Esophagus (tissue), 2 donors: ENCODE measurements around the gene FOXD4L1. TPM values are rescaled to one million over a fixed set of nuclear protein-coding genes. Genes with fewer than 3 reads are reported as not detected.
"Not testable (repeated sequence)": the region's sequence is repeated elsewhere in the genome, so short reads cannot be mapped to it uniquely, and the experiment has no call there.

Experiments used
- H3K27ac ChIP-seq, 2 donors: one replicate each; pipeline ENCODE4 v1.5.1; 2013; ENCODE audit warnings: low read depth in 2 of 2, mild to moderate bottlenecking in 2 of 2, inconsistent platforms in 1 of 2, low read length in 1 of 2, moderate library complexity in 1 of 2
- H3K27me3 ChIP-seq, 2 donors: one replicate each; pipeline ENCODE4 v1.6.1; 2013; ENCODE audit warnings: low read length in 2 of 2, control low read depth in 1 of 2, mild to moderate bottlenecking in 1 of 2; ENCODE audit not compliant: insufficient read depth in 2 of 2, control insufficient read depth in 1 of 2
- H3K36me3 ChIP-seq, 2 donors: one replicate each; pipeline ENCODE4 v1.6.1; 2013; ENCODE audit warnings: low read length in 1 of 2; ENCODE audit not compliant: control insufficient read depth in 2 of 2, insufficient read depth in 2 of 2
- H3K4me1 ChIP-seq, 2 donors: one replicate each; pipeline ENCODE4 v1.6.1; 2013; ENCODE audit warnings: low read length in 1 of 2; ENCODE audit not compliant: control insufficient read depth in 2 of 2, insufficient read depth in 2 of 2
- H3K4me3 ChIP-seq, 2 donors: one replicate each; pipeline ENCODE4 v1.5.1; 2013; ENCODE audit warnings: low read length in 2 of 2, mild to moderate bottlenecking in 2 of 2, low read depth in 1 of 2, moderate library complexity in 1 of 2
- H3K9me3 ChIP-seq, 2 donors: one replicate each; pipeline ENCODE4 v1.6.1; 2013; ENCODE audit warnings: mild to moderate bottlenecking in 2 of 2, low read depth in 1 of 2, low read length in 1 of 2, moderate library complexity in 1 of 2; ENCODE audit not compliant: control insufficient read depth in 2 of 2, insufficient read depth in 1 of 2
- WGBS, 2 donors: extraction: QIAGEN DNeasy Blood & Tissue Kit; methylation state at CpG; one replicate each; pipeline ENCODE4 v1.1.7; 2013; 5-methylcytosine and 5-hydroxymethylcytosine counted together
- polyA plus RNA-seq, 2 donors: library from polyadenylated mRNA; stranded (reverse); fragments of 200-250 nt; gene quantifications; one replicate each; pipeline ENCODE4 v1.2.3, GENCODE V29; 2013
- donor health status: healthy with polysubstance abuse.
- donor health status: Bipolar disorder and iron deficiency.

FOXD4L1 gene
- polyA plus RNA-seq, 2 donors, result 0.02 to 0.22 TPM

- H3K27me3 ChIP-seq, H3K9me3 ChIP-seq, H3K4me3 ChIP-seq, H3K27ac ChIP-seq, H3K4me1 ChIP-seq, H3K36me3 ChIP-seq: not testable (repeated sequence)
- 70 to 76% methylated on average over 6 of the region's 6 CpGs for WGBS, 2 donors
Measured at GRCh38 chr2:113520837-113521236, 22.4 kb downstream of the FOXD4L1 start.

DNA sequence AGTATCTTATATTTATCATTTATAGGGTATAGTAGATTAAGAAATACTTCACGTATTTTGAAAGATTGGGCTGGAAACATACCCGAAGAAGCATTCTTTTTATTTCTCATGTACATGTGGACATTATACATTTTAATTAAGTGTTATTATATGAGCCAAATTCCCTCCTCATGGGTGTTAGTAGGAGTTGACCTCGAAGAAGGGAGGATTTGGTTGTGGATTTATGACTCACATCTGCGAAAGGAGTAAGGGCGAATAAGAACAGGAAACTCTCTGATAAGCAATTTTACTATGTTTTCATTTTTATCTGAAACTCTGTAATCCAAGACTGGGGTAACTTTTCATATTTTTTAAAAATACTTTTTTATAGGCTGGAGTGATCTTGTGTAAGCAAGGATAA is 23.0 kb downstream of the FOXD4L1 start:
- H3K27ac ChIP-seq, H3K27me3 ChIP-seq, H3K4me1 ChIP-seq, H3K36me3 ChIP-seq, H3K9me3 ChIP-seq, H3K4me3 ChIP-seq: not testable (repeated sequence)
- WGBS, 2 donors, result 59 to 67% methylated on average over 5 of the region's 5 CpGs

DNA sequence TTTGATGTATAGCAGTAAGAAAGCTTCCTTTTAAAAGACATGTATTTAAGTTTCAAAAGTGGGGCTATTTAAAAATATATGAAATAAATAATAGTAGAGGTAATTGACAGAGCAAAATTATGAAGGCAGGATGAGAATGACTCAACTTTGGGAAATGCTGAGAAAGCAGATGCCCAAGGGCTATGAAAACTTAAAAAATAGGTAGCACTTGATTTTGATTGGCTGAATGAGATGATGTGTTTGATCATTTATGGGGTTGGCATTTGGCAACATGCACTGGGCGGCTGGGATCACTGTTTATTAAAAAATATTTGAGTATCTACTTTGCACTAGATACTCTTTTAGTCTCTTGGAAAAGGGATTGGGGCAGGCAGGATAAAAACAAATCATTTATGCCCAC is 26.5 kb downstream of the FOXD4L1 start:
- H3K27me3 ChIP-seq, H3K4me1 ChIP-seq, H3K36me3 ChIP-seq, H3K4me3 ChIP-seq, H3K9me3 ChIP-seq, H3K27ac ChIP-seq: not testable (repeated sequence)
- 38 to 80% methylated on average over 1 of the region's 1 CpG for WGBS, 2 donors

DNA sequence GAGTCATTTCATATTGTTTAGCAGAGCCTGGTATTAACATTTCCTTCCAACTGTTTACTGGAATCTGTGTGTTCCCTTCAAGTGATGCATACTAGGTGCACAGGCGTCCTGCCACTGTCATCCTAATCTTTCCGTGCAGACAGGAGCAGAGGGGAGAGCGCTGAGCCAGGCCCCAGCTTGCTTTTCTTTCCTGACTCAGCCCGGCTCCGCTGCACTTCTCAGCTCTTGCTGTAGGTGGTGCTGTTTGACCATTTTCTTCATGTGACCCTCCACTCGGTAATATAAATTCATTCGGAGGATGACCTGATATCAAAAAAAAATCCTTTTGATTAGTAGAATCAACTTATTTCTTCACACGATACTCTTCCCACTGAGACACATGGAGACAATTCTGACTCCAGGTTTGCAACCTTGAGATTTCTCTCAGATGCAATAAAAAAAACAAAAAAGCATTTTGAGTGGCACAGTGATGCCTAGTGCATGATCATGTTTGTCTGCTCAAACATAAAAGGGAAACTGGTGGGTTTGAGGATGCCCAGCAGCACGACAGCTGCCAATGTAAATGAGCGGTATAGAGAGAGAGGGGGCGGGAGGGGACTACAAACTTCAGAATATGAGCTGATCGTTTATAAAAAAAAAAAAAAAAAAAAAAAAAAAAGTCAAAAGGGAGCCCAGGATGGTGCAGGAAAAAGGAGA is 29.0 kb downstream of the FOXD4L1 start:
- not testable (repeated sequence) for H3K4me3 ChIP-seq, H3K4me1 ChIP-seq, H3K27ac ChIP-seq, H3K9me3 ChIP-seq, H3K36me3 ChIP-seq, H3K27me3 ChIP-seq
- WGBS, 2 donors, result 13 to 14% methylated on average over 4 to 6 of the region's 12 CpGs

DNA sequence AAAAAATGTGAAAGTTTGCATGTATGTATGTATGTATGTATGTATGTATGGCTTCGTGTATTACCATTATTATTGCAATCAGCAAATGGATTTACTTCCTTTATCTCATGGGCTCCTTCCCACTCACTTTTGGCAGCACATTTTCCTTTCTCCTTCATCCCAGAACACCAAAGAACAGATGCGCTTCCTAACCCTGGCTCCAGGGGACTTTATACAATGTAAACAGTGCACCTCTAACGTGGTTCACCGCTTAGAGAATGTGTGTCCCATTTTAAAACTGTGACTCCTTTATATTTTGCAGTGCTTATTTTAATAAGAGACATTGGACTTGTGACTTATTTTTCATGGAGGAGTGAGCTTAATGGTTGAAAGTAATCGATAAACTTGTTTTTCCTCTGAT is 29.7 kb downstream of the FOXD4L1 start:
- not testable (repeated sequence) for H3K27ac ChIP-seq, H3K4me1 ChIP-seq, H3K4me3 ChIP-seq, H3K9me3 ChIP-seq, H3K27me3 ChIP-seq, H3K36me3 ChIP-seq
- WGBS, 2 donors, result 50 to 57% methylated on average over 4 of the region's 5 CpGs

- 65 to 66% methylated on average over 2 to 3 of the region's 3 CpGs for WGBS, 2 donors
- H3K36me3 ChIP-seq, H3K9me3 ChIP-seq, H3K4me1 ChIP-seq, H3K4me3 ChIP-seq, H3K27me3 ChIP-seq, H3K27ac ChIP-seq: not testable (repeated sequence)
Measured at GRCh38 chr2:113528904-113529303, 30.4 kb downstream of the FOXD4L1 start.

- WGBS, 2 donors, result 100% methylated on average over 1 of the region's 4 CpGs; no CpG with 5 or more reads in 1 of the 2 donors
- H3K9me3 ChIP-seq, H3K4me3 ChIP-seq, H3K36me3 ChIP-seq, H3K27me3 ChIP-seq, H3K27ac ChIP-seq, H3K4me1 ChIP-seq: not testable (repeated sequence)
Measured at GRCh38 chr2:113532991-113533390, 34.5 kb downstream of the FOXD4L1 start.

GRCh38 chr2:113536573-113536972 is 38.1 kb downstream of the FOXD4L1 start:
- not testable (repeated sequence) for H3K36me3 ChIP-seq, H3K4me1 ChIP-seq, H3K9me3 ChIP-seq, H3K4me3 ChIP-seq, H3K27me3 ChIP-seq, H3K27ac ChIP-seq
- 58 to 59% methylated on average over 6 of the region's 6 CpGs for WGBS, 2 donors

DNA sequence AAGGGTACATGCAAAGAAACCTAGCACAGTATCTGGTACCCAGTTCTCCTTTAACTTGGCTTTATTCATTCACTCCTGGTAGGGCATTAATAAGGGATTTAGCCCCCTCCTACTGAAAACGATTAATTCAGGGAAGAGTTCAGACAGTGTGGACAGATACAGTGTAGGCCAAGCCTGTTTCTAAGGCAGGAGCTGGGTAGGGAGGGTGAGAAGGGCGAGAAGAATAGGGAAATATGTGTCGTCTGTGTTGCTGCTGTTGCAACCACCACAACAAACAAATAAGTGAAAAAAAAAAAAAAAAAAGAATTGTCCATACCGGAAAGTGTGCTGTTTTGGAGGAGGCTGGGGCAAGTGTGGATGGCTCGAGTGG is 42.4 kb downstream of the FOXD4L1 start:
- H3K36me3 ChIP-seq, H3K27me3 ChIP-seq, H3K9me3 ChIP-seq, H3K4me1 ChIP-seq, H3K4me3 ChIP-seq: not testable (repeated sequence)
- 11 to 16% methylated on average over 3 of the region's 5 CpGs for WGBS, 2 donors
- H3K27ac ChIP-seq, result peak overlapping the region in 1 of 2 donors; percentile 7

DNA sequence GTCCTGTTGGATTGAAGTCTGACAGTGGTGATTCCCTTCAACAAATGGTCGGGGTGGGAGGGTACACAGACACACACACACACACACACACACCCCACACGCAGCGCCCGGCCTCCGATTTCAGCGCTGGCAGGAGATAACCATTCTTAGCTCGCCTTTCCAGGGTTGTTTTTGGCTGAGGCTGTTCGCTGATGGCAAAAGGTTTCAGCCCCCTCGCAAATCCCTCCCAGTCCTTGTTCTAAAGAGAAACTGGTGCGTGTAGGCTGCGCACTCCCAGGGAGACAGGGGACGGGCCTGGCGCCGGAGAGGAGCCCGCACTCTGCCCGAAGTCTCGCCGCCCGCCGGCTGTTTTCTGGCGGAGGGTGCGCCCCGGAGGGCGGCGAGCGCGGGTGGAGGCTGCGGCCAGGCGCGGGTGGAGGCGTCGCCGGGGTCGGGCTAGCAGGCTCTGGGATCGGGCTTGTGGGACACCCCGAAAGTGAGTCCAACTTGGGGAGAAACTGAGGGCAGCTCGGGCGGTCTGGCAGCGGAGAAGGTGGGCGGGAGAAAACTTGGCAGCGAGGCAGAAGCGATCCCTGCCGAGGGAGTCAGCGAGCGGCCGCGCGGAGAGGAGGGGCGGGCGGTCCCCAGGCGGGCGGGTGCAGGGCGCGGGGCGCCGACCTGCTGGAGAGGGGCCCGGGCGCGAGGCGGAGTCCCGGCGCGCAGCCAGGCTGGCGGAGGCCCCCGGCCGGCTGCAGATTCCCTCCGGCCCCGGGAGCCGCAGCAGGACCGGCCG is 42.9 kb downstream of the FOXD4L1 start:
- WGBS, 2 donors, result 1% methylated on average over 59 to 71 of the region's 71 CpGs
- not testable (repeated sequence) for H3K4me1 ChIP-seq, H3K27me3 ChIP-seq, H3K36me3 ChIP-seq, H3K9me3 ChIP-seq
- Histone ChIP-seq H3K4me3 (peak overlapping the region; percentile 35 to 50), H3K27ac (peak overlapping the region; percentile 70 to 85)
